Hepatocyte (in vitro differentiated cells): ENCODE results near the gene PTPN18. TPM values are rescaled to one million over a fixed set of nuclear protein-coding genes. Genes with fewer than 3 reads are reported as not detected.

Experiments used
- DNase-seq: peaks from one replicate; pipeline ENCODE4 v3.0.0-alpha.2; 2016; ENCODE audit warnings: low spot score
- H2AFZ ChIP-seq: fragments of 200-600 bp; sonication (generic); 2 replicates; pipeline ENCODE4 v1.6.0; 2016; ENCODE audit warnings: antibody characterized with exemption, mild to moderate bottlenecking
- H3K27ac ChIP-seq: fragments of 200-600 bp; sonication (generic); 2 replicates; pipeline ENCODE4 v1.5.1; 2016; ENCODE audit warnings: mild to moderate bottlenecking
- H3K27me3 ChIP-seq: fragments of 200-600 bp; sonication (generic); 2 replicates; pipeline ENCODE4 v1.6.1; 2016
- H3K36me3 ChIP-seq: fragments of 200-600 bp; sonication (generic); replicated peaks from 2 replicates; pipeline ENCODE4 v1.5.1; 2016; ENCODE audit warnings: low read depth; ENCODE audit not compliant: insufficient read depth
- H3K4me1 ChIP-seq: fragments of 200-600 bp; sonication (generic); 2 replicates; pipeline ENCODE4 v1.5.1; 2016; ENCODE audit warnings: mild to moderate bottlenecking, moderate library complexity; ENCODE audit not compliant: insufficient read depth
- H3K4me2 ChIP-seq: fragments of 200-600 bp; sonication (generic); 2 replicates; pipeline ENCODE4 v1.6.0; 2016
- H3K4me3 ChIP-seq: fragments of 200-600 bp; sonication (generic); 2 replicates; pipeline ENCODE4 v1.5.1; 2016; ENCODE audit warnings: mild to moderate bottlenecking
- H3K79me2 ChIP-seq: fragments of 200-600 bp; sonication (generic); 2 replicates; pipeline ENCODE4 v1.6.0; 2017; ENCODE audit warnings: mild to moderate bottlenecking
- H3K9me2 ChIP-seq: fragments of 200-600 bp; sonication (generic); replicated peaks from 2 replicates; pipeline ENCODE4 v1.6.0; 2017; ENCODE audit warnings: mild to moderate bottlenecking; ENCODE audit not compliant: insufficient read depth
- H3K9me3 ChIP-seq: fragments of 200-600 bp; sonication (generic); 2 replicates; pipeline ENCODE4 v1.5.1; 2016; ENCODE audit warnings: low read depth, mild to moderate bottlenecking
- H4K20me1 ChIP-seq: fragments of 200-600 bp; sonication (generic); 2 replicates; pipeline ENCODE4 v1.6.0; 2016; ENCODE audit warnings: mild to moderate bottlenecking; ENCODE audit not compliant: insufficient read depth, poor library complexity, severe bottlenecking
- EZH2 ChIP-seq: fragments of 200-600 bp; sonication (generic); IDR thresholded peaks from 2 replicates; pipeline ENCODE4 v1.6.1; 2016; ENCODE audit warnings: antibody characterized with exemption, mild to moderate bottlenecking, borderline replicate concordance
- EZH2phosphoT487 ChIP-seq: fragments of 200-600 bp; sonication (generic); IDR thresholded peaks from one replicate; pipeline ENCODE4 v1.6.1; 2018; ENCODE audit warnings: antibody characterized with exemption, mild to moderate bottlenecking, low read depth, moderate library complexity; ENCODE audit not compliant: unreplicated experiment, severe bottlenecking
- WGBS: methylation state at CpG from one replicate; pipeline ENCODE4 v1.1.6; 2016; ENCODE audit warnings: low lambda C conversion rate; ENCODE audit errors: missing lambda C conversion rate; 5-methylcytosine and 5-hydroxymethylcytosine counted together
- polyA plus RNA-seq: library from polyadenylated mRNA; unstranded; fragments of >200 nt; fragmentation: Nextera tagmentation; extraction: Ambion mirVana; gene quantifications from 2 replicates; pipeline ENCODE4 v1.2.1, GENCODE V29; 2016
- total RNA-seq: library from RNA; depleted of rRNA; stranded (reverse); fragments of >200 nt; gene quantifications from 2 replicates; pipeline ENCODE4 v1.2.3, GENCODE V29; 2014
- TF ChIP-seq, protein P1 (sequence below): fragments of 200-600 bp; sonication (generic); IDR thresholded peaks from 2 replicates; pipeline ENCODE4 v1.5.1; 2016; ENCODE audit warnings: antibody characterized with exemption, mild to moderate bottlenecking; ENCODE audit not compliant: poor library complexity

The PTPN18 gene
- total and polyA plus RNA-seq, 2 experiments from 2014 or later = 34.7 to 34.8 TPM

DNA sequence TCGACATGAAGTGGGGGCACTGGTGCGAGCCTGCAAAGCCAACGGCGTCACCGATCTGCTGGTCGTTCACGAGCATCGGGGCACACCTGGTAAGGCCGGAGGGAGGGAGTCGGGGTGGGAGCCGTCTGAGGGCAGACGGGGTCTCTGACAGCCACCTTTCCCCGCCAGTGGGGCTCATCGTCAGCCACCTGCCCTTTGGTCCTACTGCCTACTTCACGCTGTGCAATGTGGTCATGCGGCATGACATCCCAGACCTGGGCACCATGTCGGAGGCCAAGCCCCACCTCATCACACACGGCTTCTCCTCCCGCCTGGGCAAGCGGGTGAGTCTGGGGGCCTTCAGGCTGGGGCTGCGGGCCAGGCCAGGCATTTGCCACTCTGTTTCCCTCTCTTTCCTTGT lies 10.2 kb upstream of the PTPN18 start:
- TF ChIP-seq EZH2 (no peak), EZH2phosphoT487 (no peak)
- TF ChIP-seq, protein P1, sequence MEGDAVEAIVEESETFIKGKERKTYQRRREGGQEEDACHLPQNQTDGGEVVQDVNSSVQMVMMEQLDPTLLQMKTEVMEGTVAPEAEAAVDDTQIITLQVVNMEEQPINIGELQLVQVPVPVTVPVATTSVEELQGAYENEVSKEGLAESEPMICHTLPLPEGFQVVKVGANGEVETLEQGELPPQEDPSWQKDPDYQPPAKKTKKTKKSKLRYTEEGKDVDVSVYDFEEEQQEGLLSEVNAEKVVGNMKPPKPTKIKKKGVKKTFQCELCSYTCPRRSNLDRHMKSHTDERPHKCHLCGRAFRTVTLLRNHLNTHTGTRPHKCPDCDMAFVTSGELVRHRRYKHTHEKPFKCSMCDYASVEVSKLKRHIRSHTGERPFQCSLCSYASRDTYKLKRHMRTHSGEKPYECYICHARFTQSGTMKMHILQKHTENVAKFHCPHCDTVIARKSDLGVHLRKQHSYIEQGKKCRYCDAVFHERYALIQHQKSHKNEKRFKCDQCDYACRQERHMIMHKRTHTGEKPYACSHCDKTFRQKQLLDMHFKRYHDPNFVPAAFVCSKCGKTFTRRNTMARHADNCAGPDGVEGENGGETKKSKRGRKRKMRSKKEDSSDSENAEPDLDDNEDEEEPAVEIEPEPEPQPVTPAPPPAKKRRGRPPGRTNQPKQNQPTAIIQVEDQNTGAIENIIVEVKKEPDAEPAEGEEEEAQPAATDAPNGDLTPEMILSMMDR = no peak
- Histone ChIP-seq H2AFZ (no peak overlapping the region), H3K27me3 (no peaks in the 10 kb centered on the region), H3K9me3 (no peaks in the 10 kb centered on the region), H4K20me1 (no peaks in the 10 kb centered on the region), H3K4me2 (no peak overlapping the region), H3K4me3 (no peak overlapping the region), H3K27ac (no peak overlapping the region), H3K36me3 (peaks cover 4% of the 10 kb centered on the region), H3K9me2 (no peaks in the 10 kb centered on the region), H3K79me2 (peaks cover 20% of the 10 kb centered on the region), H3K4me1 (peaks cover 7% of the 10 kb centered on the region)
- WGBS = 97% methylated on average over 18 of the region's 21 CpGs
- DNase-seq = no peak

DNA sequence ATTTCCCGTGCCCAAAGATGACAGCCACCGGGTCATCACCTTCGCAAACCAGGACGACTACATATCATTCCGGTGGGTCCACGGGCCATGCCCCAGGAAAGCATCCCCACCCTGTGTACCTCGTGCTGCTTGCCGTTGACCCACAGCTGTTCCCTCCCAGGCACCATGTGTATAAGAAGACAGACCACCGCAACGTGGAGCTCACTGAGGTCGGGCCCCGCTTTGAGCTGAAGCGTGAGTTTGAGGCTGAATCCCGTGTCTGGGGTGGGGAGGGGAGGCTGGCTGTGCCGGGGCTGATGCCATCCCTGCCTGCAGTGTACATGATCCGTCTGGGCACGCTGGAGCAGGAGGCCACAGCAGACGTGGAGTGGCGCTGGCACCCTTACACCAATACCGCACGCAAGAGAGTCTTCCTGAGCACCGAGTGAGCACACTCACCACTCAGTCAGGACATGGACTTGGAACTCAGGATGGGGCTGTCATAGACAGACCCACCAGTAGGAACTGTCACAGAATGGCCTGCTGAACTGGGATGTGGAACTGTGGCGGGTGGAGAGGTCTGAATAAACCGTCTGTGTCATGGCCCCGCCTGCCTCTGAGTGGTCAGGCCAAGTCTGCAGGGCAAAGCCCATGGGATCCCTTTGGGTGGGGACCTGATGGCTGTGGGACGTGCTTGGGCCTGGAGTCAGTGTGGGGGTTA lies 9.7 kb upstream of the PTPN18 start:
- TF ChIP-seq EZH2 (no peak), EZH2phosphoT487 (no peak)
- TF ChIP-seq, protein P1 = no peak
- Histone ChIP-seq H4K20me1 (no peaks in the 10 kb centered on the region), H3K27ac (no peak overlapping the region), H3K36me3 (peaks cover 4% of the 10 kb centered on the region), H3K9me2 (no peaks in the 10 kb centered on the region), H3K79me2 (peaks cover 15% of the 10 kb centered on the region), H3K4me3 (no peak overlapping the region), H3K27me3 (no peaks in the 10 kb centered on the region), H3K4me2 (no peak overlapping the region), H3K4me1 (peaks cover 7% of the 10 kb centered on the region), H2AFZ (no peak overlapping the region), H3K9me3 (no peaks in the 10 kb centered on the region)
- 97% methylated on average over 26 of the region's 26 CpGs for WGBS
- DNase-seq = no peak

DNA sequence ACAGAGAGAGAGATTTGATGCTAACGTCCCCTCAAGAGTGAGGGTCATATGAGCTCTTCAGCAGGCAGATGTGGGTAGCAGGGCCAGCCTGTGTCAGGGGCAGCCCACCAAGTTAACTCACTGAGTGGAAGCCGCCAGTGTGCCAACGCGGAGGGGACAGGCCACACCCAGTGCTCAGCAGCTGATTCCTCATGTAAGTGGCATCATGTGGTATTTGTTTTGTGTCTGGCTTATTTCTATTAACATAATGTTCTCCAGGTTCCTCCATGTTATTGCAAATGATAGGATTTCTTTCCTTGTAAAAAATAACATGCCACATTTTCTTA lies 9.2 kb upstream of the PTPN18 start:
- no peaks in the 10 kb centered on the region for H3K9me2 ChIP-seq
- TF ChIP-seq EZH2phosphoT487 (no peak), EZH2 (no peak)
- TF ChIP-seq, protein P1 = no peak
- peaks cover 15% of the 10 kb centered on the region for H3K79me2 ChIP-seq
- H2AFZ ChIP-seq = no peak overlapping the region
- 95% methylated on average over 4 of the region's 4 CpGs for WGBS
- H3K4me2 ChIP-seq = no peak overlapping the region
- H3K4me3 ChIP-seq = no peak overlapping the region
- H4K20me1 ChIP-seq = no peaks in the 10 kb centered on the region
- H3K9me3 ChIP-seq = no peaks in the 10 kb centered on the region
- H3K36me3 ChIP-seq = peaks cover 4% of the 10 kb centered on the region
- H3K27me3 ChIP-seq = no peaks in the 10 kb centered on the region
- H3K4me1 ChIP-seq = peaks cover 7% of the 10 kb centered on the region
- no peak for DNase-seq
- no peak overlapping the region for H3K27ac ChIP-seq
